PFSK-1 (cell line): ENCODE measurements around the gene SLC25A4.

Source experiments
- FOXP2 ChIP-seq: optimal IDR thresholded peaks from 2 replicates; pipeline ENCODE3; 2011; ENCODE audit warnings: borderline replicate concordance, control low read depth, inconsistent platforms; ENCODE audit not compliant: insufficient read depth; ENCODE audit errors: extremely low read length, extremely low read depth
- POLR2AphosphoS5 ChIP-seq: IDR thresholded peaks from 2 replicates; pipeline ENCODE4 v1.6.1; 2012; ENCODE audit warnings: low read depth, mild to moderate bottlenecking, control low read depth, low read length, moderate library complexity
- REST ChIP-seq, 2 experiments: IDR thresholded peaks; 2 replicates each; pipeline versions ENCODE4 v1.6.1 to v1.8.0; 2011 to 2012; ENCODE audit warnings: low read depth in 2 of 2, low read length in 2 of 2, control low read depth in 1 of 2, inconsistent platforms in 1 of 2, mild to moderate bottlenecking in 1 of 2, moderate library complexity in 1 of 2; ENCODE audit not compliant: insufficient read depth in 1 of 2
- SIN3A ChIP-seq: IDR thresholded peaks from 2 replicates; pipeline ENCODE4 v1.6.1; 2012; ENCODE audit warnings: mild to moderate bottlenecking, low read length, moderate library complexity, borderline replicate concordance; ENCODE audit not compliant: insufficient read depth
- TAF1 ChIP-seq: IDR thresholded peaks from 2 replicates; pipeline ENCODE4 v1.6.1; 2012; ENCODE audit warnings: low read length, control low read depth, borderline replicate concordance; ENCODE audit not compliant: insufficient read depth

Gene SLC25A4

GRCh38 chr4:185113340-185113739, 29.7 kb upstream of the SLC25A4 start:
- TF ChIP-seq SIN3A (no peak), FOXP2 (no peak), REST (IDR thresholded peaks at IDR 0.05; ENCODE audit: insufficient read depth in 1 of 2, low read depth in 2 of 2, low read length in 2 of 2) (no peak)

- TF ChIP-seq SIN3A (peak; percentile 80; the same call in 1 of the 2 replicates), POLR2AphosphoS5 (no peak)
Measured at GRCh38 chr4:185115827-185116232, 27.2 kb upstream of the SLC25A4 start.

GRCh38 chr4:185117300-185117934, 25.6 kb upstream of the SLC25A4 start:
- TF ChIP-seq TAF1: no peak
- no peak for TF ChIP-seq FOXP2
- TF ChIP-seq SIN3A: no peak
- TF ChIP-seq REST (IDR thresholded peaks at IDR 0.05; ENCODE audit: insufficient read depth in 1 of 2, low read depth in 2 of 2, low read length in 2 of 2): no peak
- TF ChIP-seq POLR2AphosphoS5: no peak

- TF ChIP-seq POLR2AphosphoS5: no peak
- no peak for TF ChIP-seq FOXP2
- no peak for TF ChIP-seq SIN3A
- TF ChIP-seq TAF1: no peak
Measured at GRCh38 chr4:185118876-185119275, 24.2 kb upstream of the SLC25A4 start.

GRCh38 chr4:185119927-185120630, 23.0 kb upstream of the SLC25A4 start:
- TF ChIP-seq SIN3A (no peak), TAF1 (no peak)

GRCh38 chr4:185120631-185120946, 22.5 kb upstream of the SLC25A4 start:
- TF ChIP-seq SIN3A (no peak), REST (IDR thresholded peaks at IDR 0.05; ENCODE audit: insufficient read depth in 1 of 2, low read depth in 2 of 2, low read length in 2 of 2) (no peak), POLR2AphosphoS5 (no peak), TAF1 (no peak), FOXP2 (no peak)
